Ishikawa (cell line): ENCODE results near the gene GPC6.

ENCODE experiments used
- CEBPB ChIP-seq: IDR thresholded peaks from 2 replicates; pipeline ENCODE4 v1.6.1; 2012
- CREB1 ChIP-seq: IDR thresholded peaks from 2 replicates; pipeline ENCODE4 v1.6.1; 2012; ENCODE audit warnings: low read depth
- EGR1 ChIP-seq: IDR thresholded peaks from 2 replicates; pipeline ENCODE4 v1.6.1; 2012
- EP300 ChIP-seq: IDR thresholded peaks from 2 replicates; pipeline ENCODE4 v1.6.1; 2012; ENCODE audit warnings: borderline replicate concordance
- FOXM1 ChIP-seq: IDR thresholded peaks from 2 replicates; pipeline ENCODE4 v1.6.1; 2012; ENCODE audit warnings: low read depth, borderline replicate concordance
- MAX ChIP-seq: IDR thresholded peaks from 2 replicates; pipeline ENCODE4 v1.6.1; 2012
- NFIC ChIP-seq: IDR thresholded peaks from 2 replicates; pipeline ENCODE4 v1.6.1; 2012
- RAD21 ChIP-seq: IDR thresholded peaks from 2 replicates; pipeline ENCODE4 v1.6.1; 2012; ENCODE audit warnings: low read depth
- REST ChIP-seq: IDR thresholded peaks from 2 replicates; pipeline ENCODE4 v1.6.1; 2012; ENCODE audit warnings: low read depth, mild to moderate bottlenecking
- TAF1 ChIP-seq: IDR thresholded peaks from 2 replicates; pipeline ENCODE4 v1.6.1; 2012; ENCODE audit warnings: low read depth, mild to moderate bottlenecking
- TCF12 ChIP-seq: IDR thresholded peaks from 2 replicates; pipeline ENCODE4 v1.6.1; 2012; ENCODE audit warnings: low read depth
- TEAD4 ChIP-seq: IDR thresholded peaks from 2 replicates; pipeline ENCODE4 v1.6.1; 2012
- USF1 ChIP-seq: IDR thresholded peaks from 2 replicates; pipeline ENCODE4 v1.6.1; 2012
- YY1 ChIP-seq: IDR thresholded peaks from 2 replicates; pipeline ENCODE4 v1.6.1; 2012; ENCODE audit warnings: low read depth
- ZBTB7A ChIP-seq: IDR thresholded peaks from 2 replicates; pipeline ENCODE4 v1.6.1; 2012; ENCODE audit warnings: low read depth

Gene GPC6

GRCh38 chr13:93936901-93937300 is 710.3 kb downstream of the GPC6 start:
- TF ChIP-seq ZBTB7A: no peak

GRCh38 chr13:93941444-93941843 is 714.8 kb downstream of the GPC6 start:
- TF ChIP-seq CEBPB (no peak), RAD21 (no peak), YY1 (no peak), MAX (no peak), ZBTB7A (no peak), TEAD4 (no peak), TAF1 (no peak)

GRCh38 chr13:93942016-93942415 is 715.4 kb downstream of the GPC6 start:
- TF ChIP-seq NFIC: no peak
- no peak for TF ChIP-seq MAX
- TF ChIP-seq CEBPB: no peak
- no peak for TF ChIP-seq ZBTB7A
- no peak for TF ChIP-seq EP300
- TF ChIP-seq RAD21: no peak
- TF ChIP-seq USF1: no peak
- TF ChIP-seq TEAD4: no peak
- no peak for TF ChIP-seq YY1
- TF ChIP-seq TCF12: no peak
- TF ChIP-seq REST: no peak
- no peak for TF ChIP-seq FOXM1
- no peak for TF ChIP-seq TAF1
- no peak for TF ChIP-seq CREB1
- no peak for TF ChIP-seq EGR1

- no peak for TF ChIP-seq YY1
- TF ChIP-seq EP300: no peak
- TF ChIP-seq ZBTB7A: no peak
- TF ChIP-seq FOXM1: no peak
- TF ChIP-seq MAX: no peak
- TF ChIP-seq TAF1: no peak
These were observed 719.0 kb downstream of the GPC6 start for GRCh38 chr13:93945621-93946020.

GRCh38 chr13:93946994-93947393 is 720.4 kb downstream of the GPC6 start:
- no peak for TF ChIP-seq YY1
- no peak for TF ChIP-seq EGR1
- TF ChIP-seq FOXM1: no peak
- no peak for TF ChIP-seq CEBPB
- no peak for TF ChIP-seq EP300
- no peak for TF ChIP-seq TEAD4
- TF ChIP-seq ZBTB7A: no peak
- no peak for TF ChIP-seq TCF12
- no peak for TF ChIP-seq REST
- no peak for TF ChIP-seq USF1
- no peak for TF ChIP-seq MAX
- TF ChIP-seq CREB1: no peak
- no peak for TF ChIP-seq NFIC
- no peak for TF ChIP-seq TAF1
- TF ChIP-seq RAD21: no peak

- no peak for TF ChIP-seq RAD21
- TF ChIP-seq USF1: no peak
These were observed 721.0 kb downstream of the GPC6 start for GRCh38 chr13:93947651-93948050.
